ENCODE data around the gene ACTL10.

ACTL10 gene

DNA sequence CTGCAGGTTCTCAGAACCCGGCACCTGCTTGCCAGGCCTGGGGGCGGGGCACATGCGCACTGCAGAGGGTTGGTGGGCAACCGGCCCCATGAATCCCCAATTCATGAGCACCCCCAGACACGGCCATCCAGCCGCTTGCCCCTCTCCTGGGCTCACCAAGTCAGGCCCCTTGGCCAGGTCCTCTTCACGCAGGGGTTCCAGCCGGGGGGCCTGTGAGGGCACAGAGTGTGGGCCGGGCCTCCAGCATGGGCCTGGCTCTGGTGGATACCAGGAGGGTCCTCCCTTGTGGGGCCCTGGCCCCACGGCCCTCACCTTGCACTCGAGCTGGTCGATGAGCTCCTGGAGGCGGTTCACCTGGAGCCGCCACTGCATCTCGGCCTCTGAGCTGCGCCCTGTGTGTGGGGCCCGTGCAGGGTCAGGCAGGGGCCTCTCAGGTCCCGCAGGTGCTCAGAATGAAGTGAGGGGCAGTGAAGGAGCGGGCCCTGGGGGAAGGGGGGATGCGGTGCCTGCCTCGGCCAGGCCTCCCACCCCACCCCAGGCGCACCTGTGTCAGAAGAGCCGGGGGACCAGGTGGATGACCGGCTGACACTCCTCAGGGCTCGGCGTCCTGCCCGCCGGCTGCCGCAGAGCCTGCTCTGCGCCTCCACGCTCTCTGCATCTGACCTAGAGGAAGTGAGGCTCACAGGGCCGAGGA lies 7.3 kb upstream of the ACTL10 start:
- TF ChIP-seq, protein P1, sequence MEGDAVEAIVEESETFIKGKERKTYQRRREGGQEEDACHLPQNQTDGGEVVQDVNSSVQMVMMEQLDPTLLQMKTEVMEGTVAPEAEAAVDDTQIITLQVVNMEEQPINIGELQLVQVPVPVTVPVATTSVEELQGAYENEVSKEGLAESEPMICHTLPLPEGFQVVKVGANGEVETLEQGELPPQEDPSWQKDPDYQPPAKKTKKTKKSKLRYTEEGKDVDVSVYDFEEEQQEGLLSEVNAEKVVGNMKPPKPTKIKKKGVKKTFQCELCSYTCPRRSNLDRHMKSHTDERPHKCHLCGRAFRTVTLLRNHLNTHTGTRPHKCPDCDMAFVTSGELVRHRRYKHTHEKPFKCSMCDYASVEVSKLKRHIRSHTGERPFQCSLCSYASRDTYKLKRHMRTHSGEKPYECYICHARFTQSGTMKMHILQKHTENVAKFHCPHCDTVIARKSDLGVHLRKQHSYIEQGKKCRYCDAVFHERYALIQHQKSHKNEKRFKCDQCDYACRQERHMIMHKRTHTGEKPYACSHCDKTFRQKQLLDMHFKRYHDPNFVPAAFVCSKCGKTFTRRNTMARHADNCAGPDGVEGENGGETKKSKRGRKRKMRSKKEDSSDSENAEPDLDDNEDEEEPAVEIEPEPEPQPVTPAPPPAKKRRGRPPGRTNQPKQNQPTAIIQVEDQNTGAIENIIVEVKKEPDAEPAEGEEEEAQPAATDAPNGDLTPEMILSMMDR (IDR thresholded peaks at IDR 0.05; ENCODE audit: low read depth, low read length, missing control alignments): no peak
- no peak overlapping the region for H3K27ac ChIP-seq
- H3K36me3 ChIP-seq (replicated peaks): no peaks in the 10 kb centered on the region
- in situ Hi-C loops (cut with HindIII; ENCODE audit: low pct_ligation_motif_present, low sequenced_read_pairs): no loop called here
- no peak overlapping the region for H3K4me3 ChIP-seq (ENCODE audit: low read depth, low read length)
- no peak for DNase-seq
- no peaks in the 10 kb centered on the region for H3K27me3 ChIP-seq (replicated peaks)

DNA sequence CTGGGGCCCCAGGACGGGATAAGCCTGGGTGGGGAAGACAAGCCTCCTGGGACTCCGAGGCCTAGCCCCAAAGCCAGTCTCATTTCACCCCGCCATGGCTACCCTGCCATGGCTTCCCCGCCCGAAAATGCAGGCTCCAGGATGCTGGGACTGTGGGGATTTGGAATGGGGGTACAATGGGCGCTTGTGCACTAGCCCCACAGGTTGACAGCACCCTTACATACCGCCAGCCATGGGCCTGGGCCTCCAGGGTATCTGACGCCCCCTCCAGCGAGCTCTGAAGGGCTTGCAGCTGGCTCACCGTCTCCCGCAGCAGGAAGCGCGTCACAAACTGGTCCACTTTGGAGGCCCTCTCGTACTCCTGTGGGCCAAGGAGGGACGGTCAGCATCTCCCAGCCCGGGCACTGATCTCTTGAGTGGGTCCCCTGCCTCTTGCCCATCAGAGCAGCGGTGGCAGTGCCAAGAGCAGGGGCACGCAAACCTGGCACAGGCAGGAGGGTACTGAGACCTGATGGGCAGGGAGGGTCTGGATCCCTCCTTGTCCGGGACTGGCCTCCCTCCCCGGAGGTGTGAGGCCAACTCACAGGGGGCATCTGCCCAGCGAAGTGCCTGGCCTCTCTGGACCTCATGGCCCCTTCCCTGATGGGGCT lies 6.6 kb upstream of the ACTL10 start:
- in situ Hi-C loops (cut with HindIII; ENCODE audit: low pct_ligation_motif_present, low sequenced_read_pairs): no loop called here
- Histone ChIP-seq H3K27ac (no peak overlapping the region), H3K36me3 (replicated peaks) (no peaks in the 10 kb centered on the region), H3K4me3 (ENCODE audit: low read depth, low read length) (no peak overlapping the region), H3K27me3 (replicated peaks) (no peaks in the 10 kb centered on the region)
- DNase-seq: no peak
- TF ChIP-seq, protein P1 (IDR thresholded peaks at IDR 0.05; ENCODE audit: low read depth, low read length, missing control alignments): no peak

DNA sequence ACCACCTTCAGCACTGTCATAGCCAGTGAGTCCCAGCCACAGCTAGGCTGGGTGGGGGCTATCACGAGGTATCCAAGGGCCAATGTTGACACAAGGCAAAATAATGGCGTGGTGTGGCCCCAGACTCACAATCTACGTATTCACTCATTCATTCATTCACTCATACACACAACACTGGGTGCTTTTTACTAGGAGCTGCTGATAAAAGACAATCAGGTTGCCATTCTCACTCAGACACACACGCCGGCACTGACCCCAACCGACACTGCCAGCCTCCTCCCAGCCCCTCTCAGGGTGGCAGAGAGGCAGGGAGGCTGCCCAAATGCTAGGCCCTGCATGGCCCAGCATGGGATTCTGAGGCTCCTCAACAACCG lies 6.1 kb upstream of the ACTL10 start:
- in situ Hi-C loops (cut with HindIII; ENCODE audit: low pct_ligation_motif_present, low sequenced_read_pairs): no loop called here
- H3K27me3 ChIP-seq (replicated peaks): no peaks in the 10 kb centered on the region
- TF ChIP-seq, protein P1 (IDR thresholded peaks at IDR 0.05; ENCODE audit: low read depth, low read length, missing control alignments): no peak
- H3K27ac ChIP-seq: no peak overlapping the region
- no peak overlapping the region for H3K4me3 ChIP-seq (ENCODE audit: low read depth, low read length)
- no peaks in the 10 kb centered on the region for H3K36me3 ChIP-seq (replicated peaks)
- DNase-seq: no peak

DNA sequence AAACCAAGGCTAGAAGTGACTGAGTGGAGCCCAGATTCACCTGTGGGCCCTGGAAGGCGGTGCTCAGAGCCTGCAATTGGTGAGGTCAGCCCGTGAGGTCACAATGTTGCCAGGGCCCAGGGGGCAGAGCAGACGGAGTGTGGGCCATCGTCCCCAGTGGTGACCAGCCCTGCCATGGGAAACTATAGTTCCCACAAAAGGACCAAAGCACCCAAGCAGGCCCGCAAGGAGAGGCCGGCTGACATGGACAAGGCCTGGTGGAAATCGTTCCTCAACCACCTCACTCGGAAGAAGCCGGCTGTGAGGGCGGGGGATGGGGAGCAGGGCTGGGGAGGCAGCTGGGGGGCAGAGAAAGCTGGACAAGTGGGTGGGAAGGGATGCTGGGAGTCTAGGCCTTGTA lies 4.6 kb upstream of the ACTL10 start, which contains the start of gene C20orf144:
TSS of gene C20orf144 (plus strand) at position 156 of the 400 bp plus-strand sequence. CDS start at position 175, 19 bp downstream.
- Histone ChIP-seq H3K36me3 (replicated peaks) (no peaks in the 10 kb centered on the region), H3K27me3 (replicated peaks) (no peaks in the 10 kb centered on the region), H3K4me3 (ENCODE audit: low read depth, low read length) (peak within 1 kb of the TSS; percentile 73), H3K27ac (no peak within 1 kb of the TSS)
- TF ChIP-seq, protein P1 (IDR thresholded peaks at IDR 0.05; ENCODE audit: low read depth, low read length, missing control alignments): no peak
- in situ Hi-C loops (cut with HindIII; ENCODE audit: low pct_ligation_motif_present, low sequenced_read_pairs): no loop called here
- no peak for DNase-seq

DNA sequence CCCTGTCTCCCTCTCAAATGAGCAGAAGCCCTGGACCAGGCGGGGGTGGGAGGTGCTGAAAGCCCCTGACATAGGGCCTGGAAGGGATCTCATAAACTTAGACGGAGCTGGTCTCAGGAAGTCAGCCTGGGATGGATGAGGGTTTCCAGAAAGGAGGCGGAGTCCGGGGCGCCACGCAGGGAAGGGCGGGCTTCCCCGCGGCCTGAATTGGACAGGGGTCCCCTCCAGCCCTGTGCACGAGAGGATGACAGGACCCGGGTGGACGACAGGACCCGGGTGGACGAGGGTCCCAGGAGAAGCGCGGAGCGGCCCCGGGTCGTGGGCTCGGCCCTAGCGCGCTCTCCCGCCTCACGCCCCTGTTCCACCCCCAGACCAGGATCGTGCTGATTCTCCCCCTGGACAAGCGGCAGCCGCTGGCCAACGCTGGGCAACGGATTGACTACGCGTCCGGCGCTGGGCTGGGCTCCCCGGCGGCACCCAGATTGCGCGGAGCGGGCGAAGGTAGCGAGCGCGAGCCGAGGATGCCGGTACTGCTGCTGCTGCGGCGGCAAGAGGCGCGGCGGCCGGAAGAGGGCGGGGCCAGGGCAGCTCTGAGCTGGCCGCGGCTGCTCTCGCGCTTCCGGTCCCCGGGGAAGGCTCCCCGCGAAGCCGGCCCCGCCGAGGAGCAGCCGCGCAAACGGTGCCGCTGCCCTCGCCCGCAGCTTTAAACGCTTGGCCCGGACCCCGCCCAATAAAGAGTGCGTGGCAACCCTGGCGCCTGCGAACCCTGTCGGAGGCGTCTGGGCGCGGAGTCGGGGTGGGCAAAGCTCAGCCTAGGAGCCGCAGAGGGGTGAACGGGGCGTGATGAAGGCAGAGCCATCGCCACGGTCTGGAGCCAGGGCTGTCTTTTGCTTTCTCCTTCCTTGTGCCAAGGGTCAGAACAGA lies 3.3 kb upstream of the ACTL10 start:
- Histone ChIP-seq H3K27ac (peak overlapping the region; percentile 25), H3K4me3 (ENCODE audit: low read depth, low read length) (peak overlapping the region; percentile 73), H3K27me3 (replicated peaks) (no peaks in the 10 kb centered on the region), H3K36me3 (replicated peaks) (no peaks in the 10 kb centered on the region)
- in situ Hi-C loops (cut with HindIII; ENCODE audit: low pct_ligation_motif_present, low sequenced_read_pairs): no loop called here
- TF ChIP-seq, protein P1 (IDR thresholded peaks at IDR 0.05; ENCODE audit: low read depth, low read length, missing control alignments): no peak
- DNase-seq: no peak
